Measurements from ENCODE around the gene BBS4.
"Not testable (repeated sequence)": the region's sequence is repeated elsewhere in the genome, so short reads cannot be mapped to it uniquely, and the experiment has no call there.

Gene BBS4, protein sequence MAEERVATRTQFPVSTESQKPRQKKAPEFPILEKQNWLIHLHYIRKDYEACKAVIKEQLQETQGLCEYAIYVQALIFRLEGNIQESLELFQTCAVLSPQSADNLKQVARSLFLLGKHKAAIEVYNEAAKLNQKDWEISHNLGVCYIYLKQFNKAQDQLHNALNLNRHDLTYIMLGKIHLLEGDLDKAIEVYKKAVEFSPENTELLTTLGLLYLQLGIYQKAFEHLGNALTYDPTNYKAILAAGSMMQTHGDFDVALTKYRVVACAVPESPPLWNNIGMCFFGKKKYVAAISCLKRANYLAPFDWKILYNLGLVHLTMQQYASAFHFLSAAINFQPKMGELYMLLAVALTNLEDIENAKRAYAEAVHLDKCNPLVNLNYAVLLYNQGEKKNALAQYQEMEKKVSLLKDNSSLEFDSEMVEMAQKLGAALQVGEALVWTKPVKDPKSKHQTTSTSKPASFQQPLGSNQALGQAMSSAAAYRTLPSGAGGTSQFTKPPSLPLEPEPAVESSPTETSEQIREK

DNA sequence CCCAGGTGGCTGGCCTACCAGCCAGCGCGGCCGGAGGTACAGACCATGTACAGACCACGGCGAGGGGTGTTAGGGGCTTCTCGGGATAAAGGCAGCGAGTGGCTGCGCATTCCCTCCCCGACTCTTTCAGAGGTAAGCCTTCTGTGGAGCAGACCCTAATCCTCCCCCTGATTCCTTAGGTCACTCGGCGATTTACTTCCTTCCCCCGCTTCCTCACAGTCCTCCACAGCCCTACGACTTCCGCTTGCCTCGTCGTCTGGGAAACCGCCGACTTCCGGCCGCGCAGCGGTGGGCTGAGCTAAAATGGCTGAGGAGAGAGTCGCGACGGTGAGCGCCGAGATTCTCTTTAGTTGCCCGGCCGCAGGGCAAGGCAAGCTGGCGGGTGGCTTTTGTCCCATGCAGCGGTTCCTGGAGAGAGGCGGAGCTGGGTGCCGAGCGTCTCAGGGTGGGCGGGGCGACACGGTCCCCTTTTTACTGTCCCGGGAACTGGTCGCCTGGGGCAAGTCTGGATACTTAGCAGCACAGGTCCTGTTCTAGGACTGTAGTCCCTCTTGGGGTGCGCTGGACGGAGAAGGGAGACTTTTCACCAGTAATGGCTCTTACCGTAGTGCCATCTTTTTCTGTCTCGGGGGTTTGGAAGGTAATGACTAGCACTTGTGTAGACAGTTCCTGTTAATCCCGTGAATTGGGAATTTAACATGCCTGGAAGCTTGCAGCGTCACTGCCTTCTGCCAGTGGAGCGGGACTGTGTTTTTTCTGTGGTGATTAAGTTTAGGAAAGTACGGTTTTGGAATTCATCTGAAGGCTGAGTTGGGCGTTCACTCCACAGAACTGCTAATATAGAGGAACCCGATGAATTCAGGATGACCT, at the start of gene BBS4, which contains the start of gene HIGD2B:
BBS4 (plus strand) TSS at position 283 of the 870 bp plus-strand sequence; CDS start at position 304, 21 bp downstream.
HIGD2B (minus strand) TSS at position 258 of the 870 bp plus-strand sequence. CDS start 9,808 bp downstream, outside the sequence.
- peak; percentile 83 for DNase-seq

DNA sequence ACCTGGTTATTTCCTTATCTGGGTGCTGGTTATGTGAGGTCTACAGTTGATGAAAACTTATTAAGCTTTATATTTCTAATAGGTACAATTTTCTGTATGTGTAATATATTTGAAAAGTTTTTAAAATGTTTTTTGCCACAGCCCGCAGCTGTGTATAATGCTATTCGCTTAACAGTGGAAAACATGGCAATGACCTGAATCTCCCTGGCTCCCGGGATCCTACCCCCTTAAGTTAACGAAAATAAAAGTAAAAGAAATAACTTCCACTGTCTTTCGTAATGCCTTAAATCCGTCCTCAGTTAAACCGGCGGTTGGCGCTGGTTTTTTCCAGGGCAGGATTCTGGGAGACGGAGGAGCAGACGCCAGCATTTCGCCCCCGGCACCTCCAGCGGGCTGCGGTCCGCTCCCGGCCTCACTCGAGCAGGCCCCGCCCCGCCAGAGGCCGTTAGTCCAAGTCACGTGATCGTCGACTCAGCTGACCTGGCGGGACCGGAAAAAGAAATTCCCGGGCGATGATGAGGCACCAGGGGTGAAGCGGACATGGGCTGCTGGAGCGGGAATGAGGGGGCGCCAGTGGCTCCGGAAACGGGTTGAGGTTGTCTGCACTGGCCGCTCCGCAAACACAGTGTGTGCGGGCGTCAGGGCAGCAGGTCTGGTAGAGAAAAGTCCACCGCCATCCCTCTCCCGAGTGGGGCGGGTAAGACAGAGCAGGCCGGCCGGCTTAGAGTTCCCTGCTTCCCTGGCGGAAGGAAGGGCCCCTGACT, 49.3 kb upstream of the BBS4 start:
- DNase-seq: peak; percentile 22

DNA sequence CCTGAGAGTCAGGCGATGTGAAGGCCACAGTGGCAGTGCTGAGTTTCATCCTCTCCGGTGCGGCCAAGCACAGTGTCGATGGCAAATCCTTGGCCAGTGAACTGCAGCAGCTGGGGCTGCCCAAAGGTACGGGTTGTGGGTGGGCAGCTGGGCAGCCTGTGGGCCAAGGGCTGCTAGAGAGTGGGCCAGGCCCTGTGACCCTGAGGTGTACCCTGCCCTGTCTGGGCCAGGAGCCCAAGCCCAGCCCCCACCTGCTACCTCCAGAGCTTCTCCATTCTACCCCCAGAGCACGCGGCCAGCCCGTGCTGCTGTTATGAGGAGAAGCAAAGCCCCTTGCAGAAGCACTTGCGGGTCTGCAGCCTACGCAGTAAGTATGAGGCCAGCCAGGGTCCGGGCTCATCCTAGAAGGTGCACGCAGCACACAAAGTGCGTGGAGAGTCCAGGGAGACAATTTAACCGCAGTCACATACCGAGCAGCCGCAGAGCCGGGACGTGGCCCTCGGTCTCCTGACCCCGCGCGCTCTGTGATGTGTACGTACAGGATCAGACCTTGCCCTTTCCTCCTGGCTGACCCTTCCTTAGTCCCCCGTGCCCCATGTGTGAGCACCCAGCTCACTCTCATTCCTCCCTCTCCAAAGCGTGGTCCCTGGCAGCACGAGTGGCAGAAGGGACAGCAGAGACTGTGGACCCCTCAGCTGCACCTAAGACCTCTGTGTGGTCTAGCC, 46.1 kb upstream of the BBS4 start:
- DNase-seq: not testable (repeated sequence)

DNA sequence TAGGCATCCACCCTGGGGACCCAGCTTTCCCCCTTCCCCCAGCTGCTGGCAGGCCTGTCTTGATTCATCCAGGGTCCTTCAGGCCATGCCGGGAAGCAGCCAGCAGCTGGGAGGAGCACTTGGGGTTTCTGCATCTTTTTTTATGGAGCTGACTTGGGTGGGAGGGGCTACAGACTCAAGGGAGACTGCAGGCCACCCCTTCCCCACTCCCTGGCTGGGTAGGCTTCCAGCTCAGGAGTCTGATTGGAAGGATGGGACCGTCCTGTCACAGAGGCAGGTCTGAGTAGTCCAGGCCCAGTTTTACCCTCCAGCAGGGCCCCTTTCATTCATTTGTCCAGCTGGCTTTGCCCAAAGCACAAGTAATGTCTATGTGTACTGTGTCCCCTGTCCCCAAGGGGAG, 43.7 kb upstream of the BBS4 start:
- DNase-seq: not testable (repeated sequence)

DNA sequence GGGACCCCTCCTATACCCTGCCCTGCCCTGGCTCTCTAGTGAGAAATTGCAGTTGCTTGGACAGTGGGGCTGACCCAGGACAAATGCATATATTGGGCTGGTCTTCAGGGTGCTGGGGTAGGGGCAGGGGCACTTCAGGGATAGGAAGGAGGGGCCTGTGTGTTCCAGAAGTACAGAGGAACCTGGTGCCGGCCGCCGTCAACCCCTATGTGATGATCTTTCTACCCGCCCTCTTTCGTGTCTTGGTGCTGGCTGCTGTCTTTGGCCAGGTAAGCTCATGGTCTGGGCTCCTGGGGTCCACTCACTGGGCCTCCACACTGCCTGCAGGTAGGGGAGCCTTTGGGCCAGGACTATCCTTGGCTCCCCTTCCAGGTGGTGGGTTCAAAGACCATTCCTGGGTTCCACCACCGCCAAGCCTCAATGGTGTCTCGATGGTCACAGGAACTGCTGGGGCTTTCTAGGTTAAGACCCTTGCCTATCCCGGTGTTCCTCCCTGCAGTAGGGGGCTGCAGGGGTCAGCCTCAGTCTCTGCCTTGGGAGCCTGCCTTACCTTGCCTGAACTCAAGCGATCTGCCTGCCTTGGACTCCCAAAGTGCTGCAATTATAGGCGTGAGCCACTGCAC, 37.3 kb upstream of the BBS4 start:
- DNase-seq: not testable (repeated sequence)

DNA sequence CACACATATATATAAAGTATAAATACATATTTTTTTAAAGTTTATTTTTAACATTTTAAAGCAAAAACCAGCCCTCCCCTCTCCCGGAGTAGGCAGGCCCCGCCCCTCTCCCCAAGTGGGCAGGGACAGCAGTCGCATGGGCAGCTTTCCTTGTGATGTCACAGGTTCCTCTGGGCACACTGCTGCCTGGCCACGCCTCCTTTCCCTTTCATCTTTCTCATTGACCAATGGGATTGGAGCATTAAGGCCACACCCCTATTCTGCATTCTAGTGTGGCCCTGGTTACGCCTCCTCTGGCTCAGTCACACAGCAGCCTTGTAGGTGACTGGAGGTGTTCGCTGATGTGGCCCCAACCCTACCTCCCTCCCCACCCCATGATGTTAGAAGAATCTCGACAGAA, 31.6 kb upstream of the BBS4 start, which contains the start of gene GOLGA6B:
GOLGA6B (plus strand) TSS at position 301 of the 400 bp plus-strand sequence; CDS start at position 342, 41 bp downstream.
- not testable (repeated sequence) for DNase-seq

DNA sequence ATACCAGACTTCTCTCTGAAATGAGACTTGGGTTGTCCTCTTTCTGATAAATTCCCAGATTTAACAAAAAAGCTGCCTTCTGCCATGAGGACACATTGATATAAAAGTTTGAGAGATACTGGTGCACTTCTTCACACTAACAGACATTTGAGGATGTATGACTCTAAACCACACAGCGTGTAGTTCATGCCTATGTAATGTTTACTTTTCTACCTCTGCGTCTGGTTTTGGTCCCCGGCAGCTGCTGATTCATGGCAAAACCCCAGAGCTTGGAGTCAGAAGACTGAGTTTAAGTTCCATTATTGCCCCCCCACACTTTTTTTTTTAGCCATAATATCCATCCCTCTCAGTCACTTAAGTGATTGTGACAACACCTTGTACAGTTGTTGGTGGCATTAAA, 30.0 kb upstream of the BBS4 start:
- not testable (repeated sequence) for DNase-seq

DNA sequence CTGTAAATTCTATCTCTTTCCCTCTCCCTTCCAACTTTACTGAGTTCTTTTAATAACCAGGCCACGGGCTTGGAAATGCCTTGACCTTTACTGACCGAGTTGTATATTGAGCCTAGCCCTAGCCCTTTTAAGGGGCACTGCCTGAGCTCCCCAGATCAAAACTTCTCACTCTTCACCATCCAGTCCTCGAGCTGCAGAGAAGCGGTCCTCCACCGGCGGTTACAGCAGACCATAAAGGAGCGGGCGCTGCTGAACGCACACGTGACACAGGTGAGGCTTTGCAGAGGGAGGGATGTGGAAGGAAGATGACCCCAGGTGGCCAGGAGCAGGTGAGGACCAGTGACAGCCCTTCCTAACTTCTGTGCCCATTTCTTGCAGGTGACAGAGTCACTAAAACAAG, 24.9 kb upstream of the BBS4 start:
- DNase-seq: not testable (repeated sequence)

DNA sequence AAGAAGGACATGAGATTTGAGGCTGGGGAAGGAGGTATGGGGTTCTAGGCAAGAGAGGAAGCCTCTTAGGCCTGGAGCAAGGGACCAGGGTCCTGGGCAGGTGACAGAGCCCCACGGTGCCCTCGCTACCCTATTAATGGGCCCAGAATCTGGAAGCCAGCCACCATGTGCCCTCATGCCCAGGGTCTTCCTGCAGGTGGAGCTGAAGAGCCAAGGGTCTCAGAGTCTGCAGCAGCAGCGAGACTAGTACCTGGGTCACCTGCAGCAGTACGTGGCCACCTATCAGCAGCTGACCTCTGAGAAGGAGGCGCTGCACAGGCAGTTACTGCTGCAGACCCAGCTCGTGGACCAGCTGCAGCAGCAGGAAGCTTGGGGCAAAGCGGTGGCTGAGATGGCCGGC, 22.1 kb upstream of the BBS4 start:
- DNase-seq: not testable (repeated sequence)

DNA sequence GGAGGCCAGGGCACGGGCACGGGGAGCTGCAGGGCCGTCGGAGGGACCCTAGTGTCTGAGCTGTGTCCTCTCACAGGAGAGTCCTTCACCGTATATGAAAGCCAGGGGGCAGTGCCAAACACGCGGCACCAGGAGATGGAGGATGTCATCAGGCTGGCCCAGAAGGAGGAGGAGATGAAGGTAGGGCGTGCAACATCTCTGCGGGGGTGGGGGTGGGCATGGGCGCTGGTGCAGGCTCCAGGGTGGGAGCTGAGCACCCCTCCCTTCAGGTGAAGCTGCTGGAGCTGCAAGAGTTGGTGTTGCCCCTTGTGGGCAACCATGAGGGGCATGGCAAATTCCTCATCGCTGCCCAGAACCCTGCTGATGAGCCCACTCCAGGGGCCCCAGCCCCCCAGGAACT, 20.3 kb upstream of the BBS4 start:
- DNase-seq: not testable (repeated sequence)

DNA sequence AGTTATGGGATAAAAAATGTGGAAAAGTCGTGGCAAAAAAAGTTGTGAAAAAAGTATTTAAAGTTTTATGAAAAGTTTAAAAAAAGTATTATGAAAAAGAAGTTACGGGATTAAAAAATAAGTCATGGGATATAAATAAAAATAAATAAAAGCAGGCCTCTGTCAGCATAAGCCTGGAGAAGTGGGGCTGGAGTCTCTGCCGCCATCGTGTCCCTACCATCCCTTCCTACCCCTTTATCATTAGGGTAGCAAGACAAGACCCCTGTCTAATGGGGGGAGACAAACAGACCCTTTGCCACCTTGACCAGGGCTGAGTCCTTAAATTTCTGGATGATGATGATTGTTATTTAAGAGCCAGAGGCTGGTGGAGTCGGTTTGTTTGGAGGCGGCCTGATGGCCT, 16.2 kb upstream of the BBS4 start:
- DNase-seq: not testable (repeated sequence)

DNA sequence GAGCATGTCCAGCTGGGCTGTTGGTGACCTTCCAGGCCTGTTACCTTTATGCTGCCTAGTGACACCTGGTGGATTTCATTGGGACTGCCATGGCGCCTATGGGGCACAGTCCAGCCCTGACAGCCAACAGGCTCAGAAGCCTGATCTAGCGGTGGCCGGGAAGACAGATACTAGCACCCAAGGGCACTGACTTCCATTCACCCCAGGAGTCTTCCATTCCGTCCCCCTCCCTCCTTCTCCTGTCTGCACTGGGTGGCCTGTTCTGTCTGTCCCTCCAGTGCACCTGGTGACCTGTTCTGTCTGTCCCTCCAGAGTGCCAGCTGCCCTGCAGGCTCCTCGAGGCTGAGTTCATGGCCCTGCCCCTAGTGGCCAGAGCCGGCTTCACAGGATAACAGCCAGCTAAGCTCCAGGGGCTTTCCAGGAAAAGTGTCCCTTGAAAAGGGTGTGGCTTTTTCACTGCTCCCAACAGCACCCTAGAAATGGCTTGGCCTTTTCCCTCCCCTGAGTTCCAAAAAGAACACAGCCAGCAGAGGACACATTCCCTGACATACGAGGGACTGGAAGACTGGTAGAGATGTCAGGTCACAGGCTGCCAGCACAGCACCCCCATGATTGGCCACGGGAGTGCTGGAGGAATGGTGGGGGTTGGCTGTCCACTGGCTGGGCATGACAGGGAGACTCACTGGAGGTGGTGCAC, 15.2 kb upstream of the BBS4 start:
- peak; percentile 64 for DNase-seq

DNA sequence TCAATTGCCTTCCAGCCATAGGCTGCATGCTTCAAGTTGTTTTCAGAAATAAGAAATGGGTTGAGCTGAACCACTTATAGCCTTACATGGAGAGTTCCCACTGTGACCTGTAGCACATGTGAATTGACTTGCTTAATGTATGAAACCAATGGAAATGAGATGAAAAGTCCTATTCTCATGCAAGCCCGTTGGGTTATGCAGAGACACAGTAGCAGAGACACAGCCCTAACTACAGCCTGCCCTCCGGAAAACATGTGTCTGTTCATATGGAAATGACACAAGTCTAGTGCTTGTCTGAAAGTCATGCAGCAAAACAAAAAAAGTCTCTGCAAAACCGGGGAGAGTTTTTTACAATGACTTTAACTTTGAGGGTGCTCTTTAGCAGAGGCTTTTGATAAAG, 14.5 kb upstream of the BBS4 start:
- no peak for DNase-seq

DNA sequence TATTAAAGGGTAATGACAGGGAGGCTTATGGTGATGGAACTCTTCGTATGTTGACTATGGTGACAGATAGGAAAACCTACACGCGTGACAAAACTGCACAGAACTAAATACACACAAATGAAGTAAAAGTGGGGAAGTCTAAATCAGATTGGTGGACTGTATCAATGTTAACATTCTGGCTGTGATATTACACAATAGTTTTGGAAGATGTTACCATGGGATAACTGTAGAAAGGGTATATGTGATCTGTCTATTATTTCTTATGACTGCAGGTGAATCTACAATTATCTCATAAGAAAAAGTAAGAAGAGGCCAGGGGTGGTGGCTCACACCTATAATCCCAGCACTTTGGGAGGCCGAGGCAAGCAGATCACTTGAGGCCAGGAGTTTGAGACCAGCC, 9.2 kb upstream of the BBS4 start:
- no peak for DNase-seq

DNA sequence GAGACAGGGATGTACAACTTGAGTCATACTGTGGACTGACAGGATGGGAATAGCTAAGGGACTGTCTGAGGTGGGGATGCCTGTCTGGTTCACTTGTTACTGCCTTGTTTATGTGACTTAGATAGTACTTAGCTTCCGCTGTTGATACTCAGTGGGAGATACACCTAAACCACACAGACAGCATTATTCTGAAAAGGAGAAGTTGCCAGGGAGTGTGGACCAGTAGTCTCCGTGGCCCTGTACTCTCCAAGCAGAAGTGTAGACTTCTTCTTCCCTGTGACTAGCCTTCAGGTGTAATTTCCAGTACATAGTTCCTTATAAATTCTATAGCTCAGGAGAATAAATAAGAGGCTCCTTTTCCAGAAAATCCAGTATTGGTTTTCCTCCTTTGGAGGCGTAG, 5.1 kb upstream of the BBS4 start:
- DNase-seq: no peak

DNA sequence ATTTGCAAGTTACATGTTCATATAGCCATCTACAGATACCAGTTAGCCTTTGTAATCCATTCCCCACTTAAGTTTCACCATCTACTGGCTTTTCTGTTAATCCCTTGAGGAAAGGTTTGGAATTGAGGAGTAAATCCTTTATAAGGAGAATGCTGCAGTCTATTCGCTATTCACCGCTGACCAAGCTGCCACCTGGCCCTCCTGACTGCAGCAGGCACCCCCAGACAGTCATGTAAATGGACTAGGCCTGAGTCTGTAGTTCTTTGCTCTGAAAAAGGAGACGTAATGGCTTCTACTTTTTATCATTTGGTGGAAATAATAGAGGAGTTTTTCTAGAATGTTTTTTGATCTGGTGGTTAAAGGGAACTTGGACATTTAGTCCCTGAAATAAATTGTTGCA, 3.2 kb upstream of the BBS4 start:
- DNase-seq: no peak

DNA sequence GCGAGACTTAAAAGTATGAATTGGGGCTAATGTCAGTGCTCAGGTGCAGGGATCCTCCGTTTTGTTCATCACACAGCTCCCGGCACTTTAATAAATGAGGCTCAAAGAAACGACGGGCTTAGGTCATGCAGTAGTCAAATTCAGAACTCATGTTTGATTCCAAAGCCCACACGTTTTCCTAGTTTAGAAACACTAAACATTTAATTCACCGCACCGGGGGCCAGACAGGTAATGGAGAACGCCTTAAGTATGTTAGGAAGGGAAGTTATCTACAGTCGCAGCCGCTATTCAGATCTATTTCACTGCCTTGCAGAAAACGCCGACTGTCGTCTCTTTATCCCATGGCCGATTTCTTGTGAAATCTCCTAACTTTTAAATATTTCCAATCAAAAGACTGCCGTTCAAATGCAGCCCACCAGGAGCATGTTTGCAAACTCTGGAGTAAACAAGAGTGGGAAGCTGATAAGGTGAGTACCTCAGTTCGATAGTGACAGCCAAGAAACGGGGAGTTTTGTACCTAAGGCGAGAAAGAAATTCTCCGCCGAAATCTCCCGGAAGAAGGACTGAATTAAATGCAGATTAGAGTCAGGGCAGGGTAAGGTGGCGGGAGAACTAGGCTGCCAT, 594 bp upstream of the BBS4 start:
- no peak for DNase-seq

DNA sequence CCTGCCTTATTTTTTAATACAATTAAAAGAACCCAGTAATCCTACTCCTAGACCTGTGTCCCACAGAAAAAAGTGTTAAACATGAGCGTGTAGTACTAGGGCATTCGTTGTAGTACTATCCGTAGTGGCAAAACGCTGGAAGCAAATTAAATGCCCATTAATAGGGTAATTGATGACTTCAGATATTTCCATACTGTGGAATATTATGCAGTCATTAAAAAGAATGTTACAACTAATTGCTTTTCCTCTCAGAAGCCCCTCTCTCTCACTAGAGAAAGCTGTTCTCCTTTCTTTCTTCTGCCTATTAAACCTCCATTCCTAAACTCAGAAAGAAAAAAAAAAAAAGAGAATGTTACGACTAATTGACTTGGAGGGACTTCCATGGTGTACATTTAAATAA, 2.7 kb downstream of the BBS4 start:
- no peak for DNase-seq

DNA sequence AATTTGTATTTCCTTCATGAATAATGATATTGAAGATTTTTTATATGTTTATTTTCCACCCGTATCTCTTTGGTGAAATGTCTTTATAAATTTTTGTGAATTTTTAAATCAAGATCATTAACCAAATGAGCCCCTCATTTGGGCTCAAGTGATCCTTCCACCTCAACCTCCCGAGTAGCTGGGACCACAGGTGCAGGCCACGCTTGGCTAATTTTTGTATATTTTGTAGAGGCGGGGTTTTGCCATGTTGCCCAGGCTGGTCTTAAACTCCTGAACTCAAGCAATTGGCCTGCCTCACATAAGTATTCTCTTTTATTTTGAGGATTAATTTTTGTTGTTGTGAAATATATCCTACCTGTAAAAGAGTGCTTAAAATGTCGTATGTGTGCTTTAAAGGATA, 4.9 kb downstream of the BBS4 start:
- no peak for DNase-seq

DNA sequence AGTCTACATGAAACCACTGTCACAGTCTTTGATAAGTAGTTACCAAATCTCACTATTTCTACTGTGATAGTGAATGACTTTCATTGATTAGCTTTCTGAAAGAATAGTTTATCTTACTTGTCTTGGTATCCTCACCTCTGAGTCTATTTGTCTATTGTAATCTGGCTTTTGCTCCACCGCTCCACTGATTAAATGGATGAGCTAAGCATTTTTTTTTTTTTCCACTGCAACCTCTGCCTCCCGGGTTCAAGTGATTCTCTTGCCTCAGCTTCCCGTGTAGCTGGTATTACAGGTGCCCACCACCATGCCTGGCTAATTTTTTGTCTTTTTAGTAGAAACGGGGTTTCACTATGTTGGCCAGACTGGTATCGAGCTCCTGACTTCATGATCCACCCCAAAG, 12.9 kb downstream of the BBS4 start:
- DNase-seq: no peak

Data from activated CD8-positive, alpha-beta memory T cell treated with anti-CD3 and anti-CD28 coated beads, Interleukin-2, amount 50 U/mL, for 4 hours (primary cell).